IPS-15b (cell line): ENCODE results near the gene ZNF219.

Experiments used
- H3K27me3 ChIP-seq: one replicate; pipeline ENCODE4 v1.6.1; 2013; ENCODE audit warnings: low read length; ENCODE audit not compliant: control insufficient read depth, insufficient read depth
- H3K36me3 ChIP-seq: one replicate; pipeline ENCODE4 v1.6.1; 2013; ENCODE audit warnings: low read length; ENCODE audit not compliant: control insufficient read depth, insufficient read depth
- H3K4me1 ChIP-seq: one replicate; pipeline ENCODE4 v1.6.1; 2013; ENCODE audit warnings: mild to moderate bottlenecking, low read length; ENCODE audit not compliant: control insufficient read depth, insufficient read depth
- H3K4me3 ChIP-seq: one replicate; pipeline ENCODE4 v1.5.1; 2013; ENCODE audit warnings: low read depth, low read length
- H3K9ac ChIP-seq: one replicate; pipeline ENCODE4 v1.6.1; 2013; ENCODE audit warnings: low read depth, mild to moderate bottlenecking, low read length
- H3K9me3 ChIP-seq: one replicate; pipeline ENCODE4 v1.6.1; 2013; ENCODE audit warnings: mild to moderate bottlenecking, low read length; ENCODE audit not compliant: control insufficient read depth, insufficient read depth

ZNF219 gene

GRCh38 chr14:21098076-21098891, at the start of gene ZNF219:
Gene ZNF219, minus strand, starts transcription at chr14:21098655. Its CDS starts 5,064 bp downstream, at chr14:21093591.
- Histone ChIP-seq H3K4me1 (peaks cover 50% of the 10 kb centered on the region), H3K27me3 (no peaks in the 10 kb centered on the region), H3K9ac (peak within 1 kb of the TSS; percentile 13), H3K36me3 (no peaks in the 10 kb centered on the region), H3K4me3 (peak within 1 kb of the TSS; percentile 73), H3K9me3 (no peaks in the 10 kb centered on the region)

- Histone ChIP-seq H3K9me3 (no peaks in the 10 kb centered on the region), H3K9ac (no peak overlapping the region), H3K4me3 (no peak overlapping the region), H3K27me3 (no peaks in the 10 kb centered on the region), H3K36me3 (no peaks in the 10 kb centered on the region), H3K4me1 (no peaks in the 10 kb centered on the region)
Observed at GRCh38 chr14:21145437-21145836, 47.0 kb upstream of the ZNF219 start.

- Histone ChIP-seq H3K4me3 (no peak overlapping the region), H3K4me1 (no peaks in the 10 kb centered on the region), H3K9ac (no peak overlapping the region), H3K27me3 (no peaks in the 10 kb centered on the region), H3K36me3 (no peaks in the 10 kb centered on the region), H3K9me3 (no peaks in the 10 kb centered on the region)
Observed at GRCh38 chr14:21142357-21142756, 43.9 kb upstream of the ZNF219 start.

- Histone ChIP-seq H3K9me3 (no peaks in the 10 kb centered on the region), H3K4me1 (no peaks in the 10 kb centered on the region), H3K9ac (no peak overlapping the region), H3K36me3 (no peaks in the 10 kb centered on the region), H3K27me3 (no peaks in the 10 kb centered on the region), H3K4me3 (no peak overlapping the region)
Observed at GRCh38 chr14:21136024-21136423, 37.6 kb upstream of the ZNF219 start.

GRCh38 chr14:21133901-21134300, 35.4 kb upstream of the ZNF219 start:
- H3K4me3 ChIP-seq = no peak overlapping the region
- H3K9ac ChIP-seq = no peak overlapping the region
- H3K36me3 ChIP-seq = no peaks in the 10 kb centered on the region
- H3K27me3 ChIP-seq = no peaks in the 10 kb centered on the region
- H3K4me1 ChIP-seq = no peaks in the 10 kb centered on the region
- H3K9me3 ChIP-seq = no peaks in the 10 kb centered on the region

- H3K9me3 ChIP-seq = no peaks in the 10 kb centered on the region
- no peak overlapping the region for H3K9ac ChIP-seq
- no peaks in the 10 kb centered on the region for H3K27me3 ChIP-seq
- H3K4me1 ChIP-seq = no peaks in the 10 kb centered on the region
- no peaks in the 10 kb centered on the region for H3K36me3 ChIP-seq
- H3K4me3 ChIP-seq = no peak overlapping the region
Observed at GRCh38 chr14:21123429-21123828, 25.0 kb upstream of the ZNF219 start.

GRCh38 chr14:21121122-21121521, 22.7 kb upstream of the ZNF219 start:
- Histone ChIP-seq H3K36me3 (no peaks in the 10 kb centered on the region), H3K27me3 (no peaks in the 10 kb centered on the region), H3K4me1 (peaks cover 5% of the 10 kb centered on the region), H3K4me3 (no peak overlapping the region), H3K9me3 (no peaks in the 10 kb centered on the region), H3K9ac (no peak overlapping the region)

- Histone ChIP-seq H3K4me3 (no peak overlapping the region), H3K36me3 (no peaks in the 10 kb centered on the region), H3K27me3 (no peaks in the 10 kb centered on the region), H3K4me1 (peaks cover 5% of the 10 kb centered on the region), H3K9me3 (no peaks in the 10 kb centered on the region), H3K9ac (no peak overlapping the region)
Observed at GRCh38 chr14:21120686-21121085, 22.2 kb upstream of the ZNF219 start.

- Histone ChIP-seq H3K4me1 (peaks cover 5% of the 10 kb centered on the region), H3K27me3 (no peaks in the 10 kb centered on the region), H3K9me3 (no peaks in the 10 kb centered on the region)
Observed at GRCh38 chr14:21118933-21119332, 20.5 kb upstream of the ZNF219 start.

GRCh38 chr14:21113369-21113768, 14.9 kb upstream of the ZNF219 start:
- Histone ChIP-seq H3K36me3 (no peaks in the 10 kb centered on the region), H3K4me3 (no peak overlapping the region), H3K27me3 (no peaks in the 10 kb centered on the region), H3K9ac (no peak overlapping the region), H3K4me1 (peaks cover 5% of the 10 kb centered on the region), H3K9me3 (no peaks in the 10 kb centered on the region)

More at GRCh38 chr14:21118933-21119332, 20.5 kb upstream of the ZNF219 start:
- Histone ChIP-seq H3K4me3 (no peak overlapping the region), H3K36me3 (no peaks in the 10 kb centered on the region), H3K9ac (no peak overlapping the region)

GRCh38 chr14:21112255-21112654, 13.8 kb upstream of the ZNF219 start:
- H3K4me3 ChIP-seq = no peak overlapping the region
- H3K9ac ChIP-seq = no peak overlapping the region
- H3K27me3 ChIP-seq = no peaks in the 10 kb centered on the region
- no peaks in the 10 kb centered on the region for H3K36me3 ChIP-seq
- peaks cover 1% of the 10 kb centered on the region for H3K4me1 ChIP-seq
- H3K9me3 ChIP-seq = no peaks in the 10 kb centered on the region

GRCh38 chr14:21109377-21110138, 11.1 kb upstream of the ZNF219 start:
- H3K4me1 ChIP-seq = peaks cover 12% of the 10 kb centered on the region
- H3K27me3 ChIP-seq = no peaks in the 10 kb centered on the region
- no peak overlapping the region for H3K9ac ChIP-seq
- no peaks in the 10 kb centered on the region for H3K36me3 ChIP-seq
- no peak overlapping the region for H3K4me3 ChIP-seq
- H3K9me3 ChIP-seq = no peaks in the 10 kb centered on the region
